HepG2 (cell line): ENCODE data around the gene LRRC15. TPM values are rescaled to one million over a fixed set of nuclear protein-coding genes. Genes with fewer than 3 reads are reported as not detected.

Experiments
- ATM ChIP-seq: fragments of 450-650 bp; IDR thresholded peaks from 2 replicates; pipeline ENCODE4 v1.7.1; 2017; ENCODE audit warnings: mild to moderate bottlenecking, borderline replicate concordance
- ETV6 ChIP-seq: sonication (generic); formaldehyde crosslinking; conservative IDR thresholded peaks from 2 replicates; pipeline ENCODE4 v1.4.0; 2020; ENCODE audit warnings: missing genetic modification reagents
- HHEX ChIP-seq: IDR thresholded peaks from 2 replicates; pipeline ENCODE4 v1.6.1; 2016; ENCODE audit warnings: control low read depth
- HNF4G ChIP-seq, 2 experiments: sonication (generic) in 1 of 2; formaldehyde crosslinking in 1 of 2; IDR thresholded peaks; 2 replicates each; pipeline versions ENCODE4 v1.4.0 to v1.6.1; 2011 to 2020; ENCODE audit warnings: borderline replicate concordance in 2 of 2, low read depth in 2 of 2, mild to moderate bottlenecking in 2 of 2, low read length in 1 of 2, missing genetic modification reagents in 1 of 2, moderate library complexity in 1 of 2
- KDM4B ChIP-seq: sonication (generic); formaldehyde crosslinking; IDR thresholded peaks from 2 replicates; pipeline ENCODE4 v1.4.0; 2020; ENCODE audit warnings: missing genetic modification reagents
- SNAPC4 ChIP-seq: sonication (generic); formaldehyde crosslinking; IDR thresholded peaks from 2 replicates; pipeline ENCODE4 v1.4.0; 2020; ENCODE audit warnings: mild to moderate bottlenecking, missing genetic modification reagents
- ZNF101 ChIP-seq: sonication (generic); formaldehyde crosslinking; IDR thresholded peaks from 2 replicates; pipeline ENCODE4 v1.4.0; 2020; ENCODE audit warnings: mild to moderate bottlenecking, low read depth, missing genetic modification reagents, borderline replicate concordance
- ZNF12 ChIP-seq: sonication (generic); formaldehyde crosslinking; IDR thresholded peaks from 2 replicates; pipeline ENCODE4 v1.5.0; 2020; ENCODE audit warnings: missing genetic modification reagents
- ZNF317 ChIP-seq: sonication (generic); formaldehyde crosslinking; IDR thresholded peaks from 2 replicates; pipeline ENCODE4 v1.5.0; 2020; ENCODE audit warnings: mild to moderate bottlenecking, missing genetic modification reagents
- ZNF350 ChIP-seq: sonication (generic); formaldehyde crosslinking; IDR thresholded peaks from 2 replicates; pipeline ENCODE4 v1.4.0; 2020; ENCODE audit warnings: mild to moderate bottlenecking, low read depth, missing genetic modification reagents, borderline replicate concordance
- ZNF674 ChIP-seq: sonication (generic); formaldehyde crosslinking; IDR thresholded peaks from 2 replicates; pipeline ENCODE4 v1.5.0; 2020; ENCODE audit warnings: low read depth, mild to moderate bottlenecking, missing genetic modification reagents
- ZNF724P ChIP-seq: sonication (generic); formaldehyde crosslinking; IDR thresholded peaks from 2 replicates; pipeline ENCODE4 v1.8.0; 2022; ENCODE audit warnings: missing genetic modification reagents, borderline replicate concordance
- ZNF776 ChIP-seq: sonication (generic); formaldehyde crosslinking; IDR thresholded peaks from 2 replicates; pipeline ENCODE4 v1.4.0; 2020; ENCODE audit warnings: mild to moderate bottlenecking, missing genetic modification reagents
- polyA plus RNA-seq, 8 experiments: library from polyadenylated mRNA; depleted of rRNA in 3 of 8; stranded (reverse) in 7 of 8; unstranded in 1 of 8; fragments of >200 nt; fragmentation: Illumina TruSeq in 4 of 8; extraction: Trizol in 4 of 8; gene quantifications; 2 replicates each; pipeline versions ENCODE4 v1.2.1 to v1.2.3, GENCODE V29; 2011 to 2016; ENCODE audit warnings: low read depth in 4 of 8, missing spikeins in 1 of 8, mixed read lengths in 1 of 8; ENCODE audit not compliant: insufficient read depth in 1 of 8
- total RNA-seq, 5 experiments: library from RNA; depleted of rRNA; stranded (reverse); fragments of >200 nt; fragmentation: Illumina TruSeq; extraction: Trizol; gene quantifications; 2 replicates each; pipeline ENCODE4 v1.2.3, GENCODE V29; 2016; ENCODE audit warnings: low read depth in 1 of 5
- TF ChIP-seq, protein P1 (sequence below): sonication (generic); formaldehyde crosslinking; IDR thresholded peaks from 2 replicates; pipeline ENCODE4 v1.5.1; 2020; ENCODE audit warnings: mild to moderate bottlenecking, missing genetic modification reagents, borderline replicate concordance
- TF ChIP-seq, protein P2 (sequence below): sonication (generic); formaldehyde crosslinking; IDR thresholded peaks from 2 replicates; pipeline ENCODE4 v1.8.1; 2023; ENCODE audit warnings: missing genetic modification reagents, inconsistent platforms, borderline replicate concordance

The LRRC15 gene
- total and polyA plus RNA-seq, 2 of the 13 experiments (the other 11 are each of a cell fraction or from before 2014, with no cell fraction given) = not detected

GRCh38 chr3:194333212-194333980 is 36.1 kb downstream of the LRRC15 start (continued):
- TF ChIP-seq, protein P1, sequence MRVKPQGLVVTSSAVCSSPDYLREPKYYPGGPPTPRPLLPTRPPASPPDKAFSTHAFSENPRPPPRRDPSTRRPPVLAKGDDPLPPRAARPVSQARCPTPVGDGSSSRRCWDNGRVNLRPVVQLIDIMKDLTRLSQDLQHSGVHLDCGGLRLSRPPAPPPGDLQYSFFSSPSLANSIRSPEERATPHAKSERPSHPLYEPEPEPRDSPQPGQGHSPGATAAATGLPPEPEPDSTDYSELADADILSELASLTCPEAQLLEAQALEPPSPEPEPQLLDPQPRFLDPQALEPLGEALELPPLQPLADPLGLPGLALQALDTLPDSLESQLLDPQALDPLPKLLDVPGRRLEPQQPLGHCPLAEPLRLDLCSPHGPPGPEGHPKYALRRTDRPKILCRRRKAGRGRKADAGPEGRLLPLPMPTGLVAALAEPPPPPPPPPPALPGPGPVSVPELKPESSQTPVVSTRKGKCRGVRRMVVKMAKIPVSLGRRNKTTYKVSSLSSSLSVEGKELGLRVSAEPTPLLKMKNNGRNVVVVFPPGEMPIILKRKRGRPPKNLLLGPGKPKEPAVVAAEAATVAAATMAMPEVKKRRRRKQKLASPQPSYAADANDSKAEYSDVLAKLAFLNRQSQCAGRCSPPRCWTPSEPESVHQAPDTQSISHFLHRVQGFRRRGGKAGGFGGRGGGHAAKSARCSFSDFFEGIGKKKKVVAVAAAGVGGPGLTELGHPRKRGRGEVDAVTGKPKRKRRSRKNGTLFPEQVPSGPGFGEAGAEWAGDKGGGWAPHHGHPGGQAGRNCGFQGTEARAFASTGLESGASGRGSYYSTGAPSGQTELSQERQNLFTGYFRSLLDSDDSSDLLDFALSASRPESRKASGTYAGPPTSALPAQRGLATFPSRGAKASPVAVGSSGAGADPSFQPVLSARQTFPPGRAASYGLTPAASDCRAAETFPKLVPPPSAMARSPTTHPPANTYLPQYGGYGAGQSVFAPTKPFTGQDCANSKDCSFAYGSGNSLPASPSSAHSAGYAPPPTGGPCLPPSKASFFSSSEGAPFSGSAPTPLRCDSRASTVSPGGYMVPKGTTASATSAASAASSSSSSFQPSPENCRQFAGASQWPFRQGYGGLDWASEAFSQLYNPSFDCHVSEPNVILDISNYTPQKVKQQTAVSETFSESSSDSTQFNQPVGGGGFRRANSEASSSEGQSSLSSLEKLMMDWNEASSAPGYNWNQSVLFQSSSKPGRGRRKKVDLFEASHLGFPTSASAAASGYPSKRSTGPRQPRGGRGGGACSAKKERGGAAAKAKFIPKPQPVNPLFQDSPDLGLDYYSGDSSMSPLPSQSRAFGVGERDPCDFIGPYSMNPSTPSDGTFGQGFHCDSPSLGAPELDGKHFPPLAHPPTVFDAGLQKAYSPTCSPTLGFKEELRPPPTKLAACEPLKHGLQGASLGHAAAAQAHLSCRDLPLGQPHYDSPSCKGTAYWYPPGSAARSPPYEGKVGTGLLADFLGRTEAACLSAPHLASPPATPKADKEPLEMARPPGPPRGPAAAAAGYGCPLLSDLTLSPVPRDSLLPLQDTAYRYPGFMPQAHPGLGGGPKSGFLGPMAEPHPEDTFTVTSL (CRISPR knock-in tag) = no peak; the same call in none of the 2 replicates
- TF ChIP-seq ATM = no peak
- peak; percentile 76; the same call in 1 of the 2 replicates for TF ChIP-seq ZNF350 (CRISPR knock-in tag)
- TF ChIP-seq SNAPC4 = peak; percentile 85; the same call in 1 of the 2 replicates
- TF ChIP-seq ZNF12 (CRISPR knock-in tag) = peak; percentile 71
- peak; percentile 37; the same call in 1 of the 2 replicates for TF ChIP-seq KDM4B (CRISPR knock-in tag)
- peak; percentile 6; the same call in 1 of the 2 replicates for TF ChIP-seq HNF4G (IDR thresholded peaks at IDR 0.05; ENCODE audit: borderline replicate concordance, low read depth, low read length)
- no peak; the same call in 1 of the 2 replicates for TF ChIP-seq HNF4G (CRISPR knock-in tag; IDR thresholded peaks at IDR 0.05; ENCODE audit: borderline replicate concordance, low read depth)
- TF ChIP-seq HHEX (CRISPR knock-in tag) = no peak
- no peak; the same call in 1 of the 2 replicates for TF ChIP-seq ETV6 (CRISPR knock-in tag)
- TF ChIP-seq ZNF674 (CRISPR knock-in tag) = peak; percentile 89; the same call in 1 of the 2 replicates
- TF ChIP-seq ZNF724P (CRISPR knock-in tag) = no peak; the same call in 1 of the 2 replicates
- peak; percentile 71 for TF ChIP-seq ZNF317
- peak; percentile 98 for TF ChIP-seq ZNF776 (CRISPR knock-in tag)
- TF ChIP-seq, protein P2, sequence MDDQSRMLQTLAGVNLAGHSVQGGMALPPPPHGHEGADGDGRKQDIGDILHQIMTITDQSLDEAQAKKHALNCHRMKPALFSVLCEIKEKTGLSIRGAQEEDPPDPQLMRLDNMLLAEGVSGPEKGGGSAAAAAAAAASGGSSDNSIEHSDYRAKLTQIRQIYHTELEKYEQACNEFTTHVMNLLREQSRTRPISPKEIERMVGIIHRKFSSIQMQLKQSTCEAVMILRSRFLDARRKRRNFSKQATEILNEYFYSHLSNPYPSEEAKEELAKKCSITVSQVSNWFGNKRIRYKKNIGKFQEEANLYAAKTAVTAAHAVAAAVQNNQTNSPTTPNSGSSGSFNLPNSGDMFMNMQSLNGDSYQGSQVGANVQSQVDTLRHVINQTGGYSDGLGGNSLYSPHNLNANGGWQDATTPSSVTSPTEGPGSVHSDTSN (CRISPR knock-in tag) = no peak
- TF ChIP-seq ZNF101 (CRISPR knock-in tag) = peak; percentile 19; the same call in 1 of the 2 replicates
